Liver (tissue), 3 donors: Measurements from ENCODE around the gene ISM1.

Source experiments
- ATF3 ChIP-seq: IDR thresholded peaks from 2 replicates; pipeline ENCODE4 v1.6.1; 2016; ENCODE audit warnings: antibody characterized with exemption
- CTCF ChIP-seq: fragments of 150-350 bp; IDR thresholded peaks from 2 replicates; pipeline ENCODE4 v1.5.1; 2017; ENCODE audit warnings: improper control_type of control experiment, low read depth, low read length; ENCODE audit not compliant: missing input control
- donor health status: healthy.
- donor health status: healthy.

- no peak for TF ChIP-seq CTCF
- no peak for TF ChIP-seq ATF3
These were observed 63.8 kb downstream of the ISM1 start for GRCh38 chr20:13284830-13285229.
